ENCODE data around the gene ADCY10.
"Not testable (repeated sequence)": the region's sequence is repeated elsewhere in the genome, so short reads cannot be mapped to it uniquely, and the experiment has no call there.

The ADCY10 gene

DNA sequence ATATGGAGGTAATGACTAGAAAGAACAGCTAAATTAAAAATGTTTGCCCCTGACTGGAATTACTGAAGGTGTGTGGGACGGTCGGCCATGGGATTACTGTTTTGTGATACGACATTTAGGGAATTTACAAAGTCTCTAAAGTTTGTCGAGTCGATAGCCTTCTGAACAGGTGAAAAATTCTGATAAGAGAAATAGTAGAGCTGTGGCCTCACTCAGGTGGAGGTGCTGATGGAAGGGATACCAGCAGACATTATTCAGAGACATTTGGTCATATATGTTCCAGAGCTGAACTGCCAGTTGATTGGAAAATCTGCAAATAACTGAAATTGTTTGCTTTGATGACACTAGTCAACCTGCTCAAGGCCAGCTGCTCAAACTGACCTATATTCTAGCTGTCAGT is 71.1 kb downstream of the ADCY10 start:
- no peak for DNase-seq

GRCh38 chr1:167841530-167841929 is 72.4 kb downstream of the ADCY10 start:
- DNase-seq: no peak

DNA sequence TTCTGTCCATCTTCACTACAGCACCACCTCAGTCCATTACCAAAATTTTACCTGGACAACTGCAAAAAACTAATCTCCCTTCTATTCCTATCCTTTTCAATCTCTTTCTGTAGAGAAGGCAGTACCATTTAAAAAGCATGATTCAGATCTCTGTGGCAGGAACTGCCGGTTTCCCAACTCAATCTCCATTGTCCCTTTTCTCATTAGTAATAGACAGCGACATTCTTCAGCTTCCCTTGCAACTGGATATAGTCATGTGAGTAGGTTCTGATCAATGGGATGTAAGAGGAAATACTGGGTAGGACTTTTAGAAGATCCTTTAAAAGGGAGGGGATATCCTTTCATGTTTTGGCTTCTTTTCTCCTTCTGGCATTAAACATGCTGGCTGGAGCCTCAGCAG is 74.9 kb downstream of the ADCY10 start:
- DNase-seq: no peak

DNA sequence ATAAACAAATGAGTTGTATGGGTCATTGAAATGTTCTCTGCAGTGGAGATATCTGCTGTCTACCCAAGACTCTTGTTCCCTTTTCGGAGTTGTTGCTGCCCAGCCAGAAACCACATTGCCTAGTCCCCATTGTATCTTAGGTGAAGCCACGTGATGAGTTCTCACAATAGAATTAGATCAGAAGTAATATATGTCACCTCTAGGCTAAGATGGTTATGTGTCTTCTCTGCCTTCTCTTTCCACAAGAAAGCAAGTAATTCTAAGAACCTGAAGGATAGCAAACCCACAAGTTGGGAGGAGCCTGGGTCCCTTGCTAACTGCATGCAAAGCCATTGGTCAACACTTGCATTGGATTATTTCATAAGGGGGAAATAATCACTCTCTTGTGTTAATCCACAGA is 76.6 kb downstream of the ADCY10 start:
- no peak for DNase-seq

DNA sequence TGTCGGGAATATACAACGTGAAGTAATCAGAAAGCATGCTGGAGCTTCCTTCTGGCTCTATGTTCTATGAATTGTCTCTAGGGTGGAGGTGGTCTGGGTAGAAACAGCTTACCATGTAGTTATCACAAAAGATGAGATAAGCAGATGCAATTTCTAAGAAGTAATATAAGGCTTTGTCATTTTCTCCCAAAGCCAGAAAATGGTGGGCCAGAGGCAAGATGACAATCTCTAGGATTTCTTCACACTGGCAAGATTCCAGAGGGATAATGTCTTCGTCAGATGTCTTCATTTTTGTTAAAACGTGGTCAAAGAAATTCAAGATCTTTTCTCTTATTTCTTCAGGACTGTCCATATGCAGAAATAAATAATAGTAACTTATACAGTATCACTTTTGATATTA is 77.7 kb downstream of the ADCY10 start:
- DNase-seq: no peak

DNA sequence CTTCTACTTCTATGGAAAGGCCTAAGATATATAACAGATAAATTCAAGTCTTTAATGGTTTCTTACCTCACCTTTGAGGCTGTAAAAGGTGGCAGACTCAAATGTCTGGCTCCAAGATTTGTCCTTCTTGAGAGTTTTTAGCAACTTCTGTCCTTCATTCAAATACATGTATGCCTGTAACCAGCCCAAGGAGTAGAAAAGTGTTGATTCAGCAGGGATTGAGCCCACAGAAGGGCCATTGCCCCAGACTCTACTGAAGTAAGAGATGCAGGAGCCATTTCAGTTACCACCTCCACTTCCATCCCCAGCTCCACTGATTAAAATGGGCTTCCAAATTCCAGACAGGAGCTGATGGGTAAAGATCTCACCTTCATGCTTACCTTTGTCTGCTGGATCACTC is 80.0 kb downstream of the ADCY10 start:
- no peak for DNase-seq

DNA sequence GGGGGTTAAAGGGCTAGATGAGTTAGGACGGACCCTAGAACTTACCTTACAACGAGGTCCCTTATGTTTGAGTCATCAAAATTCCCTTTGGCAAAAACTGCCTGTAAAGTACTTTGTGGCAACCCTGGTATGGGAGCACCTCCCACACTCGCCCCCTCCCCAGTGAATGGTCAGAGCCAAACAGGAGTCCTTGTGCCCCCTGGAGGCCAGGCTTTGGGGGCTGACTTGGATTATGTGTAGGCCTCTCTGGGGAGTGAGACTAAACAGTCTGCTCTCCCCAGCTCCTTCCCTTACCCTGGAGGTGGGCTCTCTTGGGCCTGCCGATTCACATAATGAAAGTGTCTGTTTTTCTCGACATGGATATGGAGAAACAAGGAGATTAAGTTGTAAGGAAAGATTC is 81.2 kb downstream of the ADCY10 start:
- DNase-seq: no peak

DNA sequence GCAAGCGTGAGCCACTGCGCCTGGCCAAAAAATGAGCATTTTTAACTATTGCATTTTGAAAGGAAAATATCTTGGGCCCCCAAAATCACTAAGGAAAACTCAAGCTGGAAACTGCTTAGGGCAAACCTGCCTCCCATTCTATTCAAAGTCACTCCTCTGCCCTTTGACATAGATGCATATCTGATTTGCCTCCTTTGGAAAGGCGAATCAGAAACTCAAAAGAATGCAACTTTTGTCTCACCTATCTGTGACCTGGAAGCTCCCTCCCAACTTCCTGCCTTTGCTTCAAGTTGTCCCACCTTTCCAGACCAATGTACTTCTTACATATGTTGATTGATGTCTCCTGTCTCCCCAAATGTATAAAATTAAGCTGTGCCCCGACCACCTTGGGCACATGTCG is 83.3 kb downstream of the ADCY10 start:
- DNase-seq: not testable (repeated sequence)

DNA sequence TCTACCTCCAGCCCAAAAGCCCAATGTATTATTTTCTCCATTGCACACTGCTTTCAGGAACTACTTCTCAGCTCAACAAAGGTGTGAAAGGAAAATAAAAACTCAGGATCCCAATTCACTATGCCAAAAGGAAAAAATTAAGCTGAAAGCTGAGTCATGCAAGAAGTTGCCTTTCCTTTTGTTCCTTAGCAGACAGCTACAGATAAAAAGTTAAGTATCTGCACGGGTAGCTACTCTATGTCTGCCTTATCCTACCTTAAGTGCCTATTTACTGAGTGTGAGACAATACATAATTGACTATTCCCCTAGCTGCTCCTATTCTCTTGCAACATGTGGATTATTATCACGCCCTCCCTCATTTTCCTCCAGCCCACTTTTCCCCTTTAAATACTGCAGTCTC is 84.1 kb downstream of the ADCY10 start:
- DNase-seq: peak; percentile 58

GRCh38 chr1:167826127-167826526 is 87.8 kb downstream of the ADCY10 start:
- DNase-seq: no peak

DNA sequence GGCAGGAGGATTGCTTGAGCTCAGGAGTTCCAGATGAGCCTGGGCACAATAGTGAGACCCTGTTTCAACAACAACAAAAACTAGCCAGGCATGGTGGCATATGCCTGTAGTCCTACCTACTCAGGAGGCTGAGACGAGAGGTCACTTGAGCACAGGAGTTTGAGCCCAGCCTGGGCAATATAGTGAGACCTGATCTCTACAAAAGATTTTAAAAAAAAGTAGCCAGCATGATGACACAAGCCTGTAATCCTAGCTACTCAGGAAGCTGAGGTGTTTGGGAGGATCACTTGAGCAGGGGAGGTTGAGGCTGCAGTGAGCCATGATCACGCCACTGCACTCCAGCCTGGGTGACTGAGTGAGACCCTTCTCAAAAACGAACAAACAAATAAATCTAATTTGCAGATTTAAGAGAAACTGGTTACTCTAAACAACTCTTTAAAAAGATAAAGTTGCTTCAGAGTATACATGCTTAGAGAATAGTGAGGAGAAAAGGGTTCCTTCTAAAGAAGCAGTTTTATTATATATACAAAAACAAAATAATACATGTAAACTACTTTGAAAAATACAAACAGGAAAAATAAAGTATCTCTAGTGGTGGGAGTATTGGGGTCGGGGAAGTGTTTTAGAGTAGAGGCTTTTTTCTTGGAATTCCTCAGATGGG is 88.4 kb downstream of the ADCY10 start:
- DNase-seq: no peak

GRCh38 chr1:167824163-167824794 is 89.7 kb downstream of the ADCY10 start:
- DNase-seq: peak; percentile 78

- no peak for DNase-seq
Observed at GRCh38 chr1:167821969-167822685, 91.8 kb downstream of the ADCY10 start.

DNA sequence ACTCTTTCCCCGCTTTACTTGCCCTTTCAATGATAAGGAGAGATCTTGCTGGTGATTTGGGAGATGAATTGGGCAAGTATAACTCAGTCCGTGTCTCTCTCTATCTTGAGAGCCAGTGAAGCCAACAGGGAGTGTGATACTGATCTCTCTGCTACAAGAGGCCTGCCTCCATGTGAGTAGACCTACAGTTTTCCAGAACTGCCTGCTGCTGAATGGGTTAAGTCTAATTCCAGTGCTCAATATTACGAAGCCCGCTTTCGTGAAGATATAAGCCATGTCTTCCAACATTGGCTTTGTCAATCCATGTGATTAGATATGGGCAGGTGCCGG is 92.6 kb downstream of the ADCY10 start:
- DNase-seq: no peak

GRCh38 chr1:167820684-167821355 is 93.1 kb downstream of the ADCY10 start:
- no peak for DNase-seq

- DNase-seq: no peak
Observed at GRCh38 chr1:167819849-167820683, 93.9 kb downstream of the ADCY10 start.

DNA sequence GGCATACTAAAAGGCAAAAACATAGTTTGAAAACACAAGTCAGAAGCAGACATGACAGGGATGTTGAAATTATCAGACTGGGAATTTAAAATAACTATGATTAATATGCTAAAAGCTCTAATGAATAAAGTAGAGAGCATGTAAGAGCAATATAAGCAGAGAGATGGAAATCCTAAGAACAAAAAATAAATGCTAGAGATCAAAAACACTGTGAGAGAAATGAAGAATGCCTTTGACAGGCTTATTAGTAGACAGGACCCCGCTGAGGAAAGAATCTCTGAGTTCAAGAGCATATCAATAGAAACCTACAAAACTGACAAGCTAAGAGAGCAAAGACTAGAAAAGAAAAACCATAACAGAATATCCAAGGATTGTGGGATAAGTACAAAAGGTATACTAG is 98.3 kb downstream of the ADCY10 start:
- DNase-seq: no peak

GRCh38 chr1:167812972-167813371 is 101.0 kb downstream of the ADCY10 start:
- DNase-seq: no peak

- DNase-seq: no peak
Observed at GRCh38 chr1:167808690-167809089, 105.2 kb downstream of the ADCY10 start.

- no peak for DNase-seq
Observed at GRCh38 chr1:167808104-167808503, 105.8 kb downstream of the ADCY10 start.

GRCh38 chr1:167806676-167807075 is 107.3 kb downstream of the ADCY10 start:
- not testable (repeated sequence) for DNase-seq

DNA sequence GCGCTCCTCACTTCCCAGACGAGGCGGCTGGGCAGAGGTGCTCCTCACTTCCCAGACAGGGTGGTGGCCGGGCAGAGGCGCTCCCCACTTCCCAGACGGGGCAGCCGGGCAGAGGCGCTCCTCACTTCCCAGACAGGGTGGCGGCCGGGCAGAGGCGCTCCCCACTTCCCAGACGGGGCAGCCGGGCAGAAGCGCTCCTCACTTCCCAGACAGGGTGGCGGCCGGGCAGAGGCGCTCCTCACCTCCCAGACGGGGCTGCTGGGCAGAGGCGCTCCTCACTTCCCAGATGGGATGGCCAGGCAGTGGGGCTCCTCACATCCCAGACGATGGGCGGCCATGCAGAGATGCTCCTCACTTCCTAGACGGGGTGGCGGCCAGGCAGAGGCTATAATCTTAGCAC is 107.7 kb downstream of the ADCY10 start:
- DNase-seq: not testable (repeated sequence)

DNA sequence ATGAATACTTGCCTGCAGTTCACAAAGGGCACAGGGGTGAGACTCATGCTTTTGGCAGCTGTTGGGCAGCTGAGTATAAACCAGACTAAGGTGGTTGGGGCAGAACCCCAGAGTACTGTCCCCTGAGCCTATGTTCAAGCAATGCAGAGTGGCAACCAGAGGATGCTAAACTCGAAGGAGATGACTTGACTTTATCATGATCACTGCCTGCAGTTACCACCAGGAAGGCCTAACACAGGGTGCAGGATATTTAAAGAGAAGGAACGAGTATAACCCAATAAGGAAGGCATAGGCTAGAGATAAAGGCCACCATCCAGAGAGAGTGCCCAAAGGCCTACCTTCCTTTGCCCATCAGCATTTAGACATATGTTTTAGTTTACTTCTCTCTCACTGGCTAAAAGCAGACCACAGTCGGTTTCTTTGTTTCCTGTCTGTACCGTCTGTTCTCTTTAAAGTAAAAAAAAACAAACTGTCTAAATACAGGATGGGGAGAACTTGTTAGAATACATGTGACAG is 108.8 kb downstream of the ADCY10 start:
- DNase-seq: no peak
